Lower leg skin (tissue), 3 donors: ENCODE measurements around the gene GTPBP4.

Source experiments
- POLR2A ChIP-seq, 2 donors: fragments of 450-650 bp; IDR thresholded peaks; one replicate each; pipeline ENCODE4 v1.6.1; 2016 to 2017; ENCODE audit warnings: antibody characterized with exemption in 2 of 2, mild to moderate bottlenecking in 1 of 2, moderate library complexity in 1 of 2
- TF ChIP-seq, protein P1 (sequence below), 3 donors: fragments of 450-650 bp; IDR thresholded peaks; one replicate each; pipeline ENCODE4 v1.5.1; 2016; ENCODE audit warnings: antibody characterized with exemption in 3 of 3, mild to moderate bottlenecking in 3 of 3, moderate library complexity in 2 of 3

DNA sequence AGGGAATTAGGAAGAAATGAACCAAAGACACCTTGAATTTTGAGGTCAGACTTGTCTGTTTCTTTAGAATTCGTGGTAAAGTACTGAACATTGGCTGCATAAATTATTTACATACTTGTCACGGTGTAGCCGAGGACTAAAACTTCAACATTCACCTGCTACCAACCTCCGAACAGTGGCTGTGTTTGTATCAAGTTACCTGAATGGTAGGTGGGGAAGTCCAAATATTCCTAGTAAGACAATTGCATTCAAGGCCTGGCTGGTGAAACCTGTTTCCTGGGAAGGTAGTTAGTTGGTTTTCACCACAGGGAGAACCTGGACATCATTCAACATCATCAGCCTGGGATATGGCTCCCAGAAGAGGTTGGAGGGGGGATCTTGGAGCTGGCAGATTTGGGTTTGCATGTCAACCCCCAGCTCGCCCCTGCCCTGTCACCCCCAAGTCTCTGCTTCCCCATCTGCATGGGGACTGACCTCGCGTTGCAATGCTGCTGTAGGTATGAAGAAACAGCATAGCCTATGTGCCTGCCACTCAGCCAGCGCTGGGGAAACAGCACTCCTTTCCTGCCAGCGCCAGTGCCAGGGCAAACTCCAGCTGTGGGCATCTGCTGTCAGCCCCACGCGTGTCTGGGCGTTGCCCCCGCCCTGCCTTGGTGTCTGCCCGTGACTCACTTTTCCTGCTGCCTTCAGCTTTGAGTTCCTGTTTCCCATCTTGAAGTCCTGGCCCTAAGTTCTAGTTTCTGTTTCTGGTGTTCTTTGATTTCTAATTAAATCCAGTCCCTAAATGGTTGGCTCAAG lies 44.0 kb upstream of the GTPBP4 start:
- TF ChIP-seq, protein P1, sequence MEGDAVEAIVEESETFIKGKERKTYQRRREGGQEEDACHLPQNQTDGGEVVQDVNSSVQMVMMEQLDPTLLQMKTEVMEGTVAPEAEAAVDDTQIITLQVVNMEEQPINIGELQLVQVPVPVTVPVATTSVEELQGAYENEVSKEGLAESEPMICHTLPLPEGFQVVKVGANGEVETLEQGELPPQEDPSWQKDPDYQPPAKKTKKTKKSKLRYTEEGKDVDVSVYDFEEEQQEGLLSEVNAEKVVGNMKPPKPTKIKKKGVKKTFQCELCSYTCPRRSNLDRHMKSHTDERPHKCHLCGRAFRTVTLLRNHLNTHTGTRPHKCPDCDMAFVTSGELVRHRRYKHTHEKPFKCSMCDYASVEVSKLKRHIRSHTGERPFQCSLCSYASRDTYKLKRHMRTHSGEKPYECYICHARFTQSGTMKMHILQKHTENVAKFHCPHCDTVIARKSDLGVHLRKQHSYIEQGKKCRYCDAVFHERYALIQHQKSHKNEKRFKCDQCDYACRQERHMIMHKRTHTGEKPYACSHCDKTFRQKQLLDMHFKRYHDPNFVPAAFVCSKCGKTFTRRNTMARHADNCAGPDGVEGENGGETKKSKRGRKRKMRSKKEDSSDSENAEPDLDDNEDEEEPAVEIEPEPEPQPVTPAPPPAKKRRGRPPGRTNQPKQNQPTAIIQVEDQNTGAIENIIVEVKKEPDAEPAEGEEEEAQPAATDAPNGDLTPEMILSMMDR (IDR thresholded peaks at IDR 0.05): no peak
- no peak for TF ChIP-seq POLR2A (IDR thresholded peaks at IDR 0.05)
